Measurements from ENCODE around the gene PCED1B.

PCED1B gene

GRCh38 chr12:47099610-47100009, 20.2 kb downstream of the PCED1B start:
- peak overlapping the region; percentile 57 to 91 for H3K27ac ChIP-seq
- DNase-seq (ENCODE audit: low spot score) = no peak
- TF ChIP-seq CTCF (IDR thresholded peaks at IDR 0.05) = no peak

GRCh38 chr12:47100160-47100559, 20.7 kb downstream of the PCED1B start:
- no peak overlapping the region for H3K4me3 ChIP-seq
- DNase-seq (ENCODE audit: low spot score) = no peak
- H3K27ac ChIP-seq = peak overlapping the region; percentile 57 to 91
- no peak for TF ChIP-seq CTCF (IDR thresholded peaks at IDR 0.05)

More at GRCh38 chr12:47099610-47100009, 20.2 kb downstream of the PCED1B start:
- no peak overlapping the region for H3K4me3 ChIP-seq

- no peak for DNase-seq (ENCODE audit: low spot score)
- H3K4me3 ChIP-seq = no peak overlapping the region
- no peak for TF ChIP-seq CTCF (IDR thresholded peaks at IDR 0.05)
- H3K27ac ChIP-seq = peak overlapping the region; percentile 72 to 91
Measured at GRCh38 chr12:47102406-47102805, 23.0 kb downstream of the PCED1B start.

GRCh38 chr12:47102845-47103651, 23.6 kb downstream of the PCED1B start:
- no peak for DNase-seq (ENCODE audit: low spot score)
- H3K27ac ChIP-seq = peak overlapping the region; percentile 72 to 91
- peak overlapping the region; percentile 5 for H3K4me3 ChIP-seq
- TF ChIP-seq CTCF (IDR thresholded peaks at IDR 0.05) = no peak

- Histone ChIP-seq H3K27ac (peak overlapping the region in 1 of 2 donors; percentile 40), H3K4me3 (no peak overlapping the region)
- no peak for DNase-seq (ENCODE audit: low spot score)
- no peak for TF ChIP-seq CTCF (IDR thresholded peaks at IDR 0.05)
Measured at GRCh38 chr12:47105914-47106674, 26.7 kb downstream of the PCED1B start.

GRCh38 chr12:47107446-47107845, 28.0 kb downstream of the PCED1B start:
- DNase-seq (ENCODE audit: low spot score) = no peak
- TF ChIP-seq CTCF (IDR thresholded peaks at IDR 0.05) = no peak
- H3K27ac ChIP-seq = peak overlapping the region in 1 of 2 donors; percentile 13
- H3K4me3 ChIP-seq = no peak overlapping the region

Data from coronary artery (tissue), 2 donors.